ENCODE results near the gene FARP2. TPM values are rescaled to one million over a fixed set of nuclear protein-coding genes. Genes with fewer than 3 reads are reported as not detected.

Gene FARP2
- total and polyA plus RNA-seq, 2 of the 13 experiments (the other 11 are each of a cell fraction or from before 2014, with no cell fraction given): 28.0 to 45.4 TPM

DNA sequence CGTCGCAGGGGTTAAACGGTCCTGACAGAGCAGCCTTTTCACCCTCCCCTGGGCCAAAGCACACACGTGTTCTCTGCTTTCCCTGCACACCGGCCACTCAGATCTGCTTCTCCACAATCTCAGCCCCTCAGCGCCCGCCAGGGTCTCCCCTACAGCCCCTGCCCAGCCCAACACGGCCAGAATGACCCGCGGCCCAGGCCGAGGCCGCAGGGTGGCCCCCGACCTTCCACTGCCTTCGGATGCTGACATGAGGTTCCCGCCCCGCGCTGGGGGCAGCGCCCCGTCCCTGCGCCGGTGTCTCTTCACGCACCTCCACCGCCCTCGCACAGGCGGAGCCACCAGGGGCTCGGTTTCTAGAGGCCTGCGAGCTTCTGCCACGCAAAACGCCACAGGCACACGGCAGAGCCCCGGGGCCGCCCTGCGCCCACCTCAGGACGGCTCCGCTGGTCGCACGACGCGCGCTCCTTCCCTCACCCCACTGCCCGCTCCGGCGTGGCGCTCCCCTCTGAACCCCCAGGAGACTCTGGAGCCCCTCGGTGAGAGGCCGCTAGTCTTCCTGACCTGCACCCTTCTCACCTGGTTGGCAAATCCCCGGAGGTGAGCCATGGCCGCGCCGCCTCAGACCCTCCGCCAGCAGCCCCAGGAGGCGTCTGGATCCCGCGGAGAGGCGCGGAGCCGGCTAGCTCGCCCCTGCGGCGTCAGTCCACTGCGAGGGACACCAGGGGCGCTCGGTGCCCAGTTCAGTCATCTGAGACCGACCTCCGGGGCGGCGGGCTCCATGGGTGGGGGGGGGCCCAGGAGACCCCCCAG lies 151.6 kb downstream of the FARP2 start (continued):
- TF ChIP-seq, protein P1, sequence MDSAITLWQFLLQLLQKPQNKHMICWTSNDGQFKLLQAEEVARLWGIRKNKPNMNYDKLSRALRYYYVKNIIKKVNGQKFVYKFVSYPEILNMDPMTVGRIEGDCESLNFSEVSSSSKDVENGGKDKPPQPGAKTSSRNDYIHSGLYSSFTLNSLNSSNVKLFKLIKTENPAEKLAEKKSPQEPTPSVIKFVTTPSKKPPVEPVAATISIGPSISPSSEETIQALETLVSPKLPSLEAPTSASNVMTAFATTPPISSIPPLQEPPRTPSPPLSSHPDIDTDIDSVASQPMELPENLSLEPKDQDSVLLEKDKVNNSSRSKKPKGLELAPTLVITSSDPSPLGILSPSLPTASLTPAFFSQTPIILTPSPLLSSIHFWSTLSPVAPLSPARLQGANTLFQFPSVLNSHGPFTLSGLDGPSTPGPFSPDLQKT (CRISPR knock-in tag; IDR thresholded peaks at IDR 0.05; ENCODE audit: borderline replicate concordance): 0 out of 2 replicates have a peak, but pooled peaks have one; percentile 66

DNA sequence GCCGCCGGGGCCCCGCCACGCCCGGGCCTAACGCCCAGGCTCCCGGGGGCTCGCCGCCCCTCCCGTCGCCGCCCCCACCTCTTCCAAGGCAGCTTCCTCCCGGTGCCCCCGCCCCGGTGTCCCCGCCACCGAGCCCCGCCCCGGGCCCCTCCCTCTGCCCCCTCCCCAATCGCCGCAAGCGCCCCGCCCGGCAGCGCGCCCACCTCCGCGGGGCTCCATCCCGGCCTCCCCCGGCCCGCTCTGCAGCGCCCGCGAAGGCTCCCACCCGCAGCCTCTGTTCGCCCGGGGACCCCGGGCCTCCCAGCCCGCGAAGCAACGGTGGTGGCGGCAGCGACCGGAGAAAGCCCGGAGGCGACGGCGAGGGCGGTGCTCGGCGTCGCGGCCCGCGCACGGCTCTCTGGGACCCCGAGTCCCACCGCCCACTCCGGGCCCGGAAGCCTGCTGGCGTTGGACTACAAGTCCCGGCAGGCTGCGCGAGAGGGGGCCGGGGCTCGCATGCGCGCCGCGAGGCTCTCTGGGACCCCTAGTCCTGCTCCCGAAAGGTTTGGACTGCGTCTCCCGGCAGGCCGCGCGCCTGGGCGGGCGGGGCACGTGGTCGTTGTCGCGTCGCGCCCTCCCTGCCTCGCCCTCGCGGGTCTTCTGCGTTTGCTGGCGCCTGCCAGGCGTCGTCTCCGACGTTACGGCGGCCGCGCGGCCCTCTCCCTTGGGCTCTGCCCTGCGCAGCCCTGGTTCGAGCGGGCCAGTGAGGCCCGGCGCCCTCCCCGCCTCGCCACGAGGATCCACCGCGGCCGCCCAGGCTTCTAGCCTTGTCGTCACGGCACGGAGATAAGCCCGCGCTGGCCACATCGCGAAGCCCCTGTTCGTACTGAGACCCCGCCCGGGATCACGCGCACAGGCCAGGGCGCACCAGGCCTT lies 152.4 kb downstream of the FARP2 start, which contains the start of gene STK25:
Gene STK25 (minus strand): TSS at position 345 of the 915 bp plus-strand sequence. CDS start 549 bp downstream, outside the sequence.
- peaks cover 5% of the 10 kb centered on the region in 2 experiments; a peak in 4 of 5 replicates for H3K36me3 ChIP-seq (replicated peaks in 1 of 2; ENCODE audit: control insufficient read depth in 1 of 2, insufficient read depth in 2 of 2, low read length in 2 of 2)
- BruUV-seq (replicated peaks): no TSS peak
- DNase-seq (ENCODE audit: low spot score) (peak; percentile 97), FAIRE-seq (peak; percentile 44), ATAC-seq (peak; percentile 91)
- 42% methylated on average over 53 of the region's 122 CpGs for WGBS (ENCODE audit: low lambda C conversion rate)
- intact Hi-C loops (cut with micrococcal nuclease; ENCODE audit: unreplicated experiment) (loop anchor here (1.0 to 10.0 kb wide), 3 partner anchors 39 to 154 kb away; partner anchors contain the start of gene FARP2), in situ Hi-C loops (cut with HindIII; ENCODE audit: extremely low pct_ligation_motif_present, low pct_unique_long_range_greater_than_20kb) (no loop called here)
- H2AFZ ChIP-seq (ENCODE audit: low read length): no peak within 1 kb of the TSS
- ChIA-PET CTCF (ENCODE audit: low intra/inter-chr PET ratio, low total read pairs) (interaction anchor here (1.5 kb wide), 1 partner anchor 89 kb away, joined by 3 read pairs; no protein-coding TSS in a partner anchor), POLR2A (interaction anchor here (0.7 to 2.0 kb wide), 10 partner anchors 16 to 180 kb away, joined by 3 to 11 read pairs (median 4); partner anchors contain the start of gene BOK)
- H3K9me3 ChIP-seq (ENCODE audit: low read length): no peaks in the 10 kb centered on the region
- peak within 1 kb of the TSS; percentile 83 for H3K9ac ChIP-seq (ENCODE audit: insufficient read depth, low read depth, low read length)
- peaks cover 62% of the 10 kb centered on the region for H3K4me1 ChIP-seq (ENCODE audit: insufficient read depth, low read length)
- H3K79me2 ChIP-seq (ENCODE audit: insufficient read depth, low read length): peaks cover 44% of the 10 kb centered on the region
- H3K4me2 ChIP-seq (ENCODE audit: low read depth, low read length): peak within 1 kb of the TSS; percentile 91
- H4K20me1 ChIP-seq (ENCODE audit: insufficient read depth, low read length): peaks cover 35% of the 10 kb centered on the region; the same call in 1 of the 2 replicates
- no peaks in the 10 kb centered on the region for H3K27me3 ChIP-seq (ENCODE audit: control insufficient read depth in 1 of 2, insufficient read depth in 2 of 2, low read length in 2 of 2)
- peak within 1 kb of the TSS; percentile 85 to 98 (median 89) for H3K4me3 ChIP-seq (replicated peaks in 1 of 3; ENCODE audit: insufficient read depth in 1 of 3, low read depth in 2 of 3, low read length in 3 of 3)
- H3K27ac ChIP-seq (ENCODE audit: extremely low read length, insufficient read depth, low read length): peak within 1 kb of the TSS; percentile 70
- TF ChIP-seq CENPT (CRISPR knock-in tag; IDR thresholded peaks at IDR 0.05; ENCODE audit: low read depth): peak; percentile 100
- TF ChIP-seq, protein P2, sequence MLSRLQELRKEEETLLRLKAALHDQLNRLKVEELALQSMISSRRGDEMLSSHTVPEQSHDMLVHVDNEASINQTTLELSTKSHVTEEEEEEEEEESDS (CRISPR knock-in tag; IDR thresholded peaks at IDR 0.05; ENCODE audit: borderline replicate concordance): peak; percentile 98
- TF ChIP-seq ELF3 (CRISPR knock-in tag; IDR thresholded peaks at IDR 0.05): peak; percentile 95
- TF ChIP-seq SIX1 (CRISPR knock-in tag; IDR thresholded peaks at IDR 0.05; ENCODE audit: borderline replicate concordance): 0 out of 2 replicates have a peak, but pooled peaks have one; percentile 14
- TF ChIP-seq NFATC3 (CRISPR knock-in tag; IDR thresholded peaks at IDR 0.05): 0 out of 2 replicates have a peak, but pooled peaks have one; percentile 67
- TF ChIP-seq SMARCC2 (IDR thresholded peaks at IDR 0.05): no peak
- no peak for TF ChIP-seq RBM22 (optimal IDR thresholded peaks at IDR 0.05; ENCODE audit: low read length)
- TF ChIP-seq ZNF629 (CRISPR knock-in tag; conservative IDR thresholded peaks at IDR 0.05): peak; percentile 60
- TF ChIP-seq, protein P3, sequence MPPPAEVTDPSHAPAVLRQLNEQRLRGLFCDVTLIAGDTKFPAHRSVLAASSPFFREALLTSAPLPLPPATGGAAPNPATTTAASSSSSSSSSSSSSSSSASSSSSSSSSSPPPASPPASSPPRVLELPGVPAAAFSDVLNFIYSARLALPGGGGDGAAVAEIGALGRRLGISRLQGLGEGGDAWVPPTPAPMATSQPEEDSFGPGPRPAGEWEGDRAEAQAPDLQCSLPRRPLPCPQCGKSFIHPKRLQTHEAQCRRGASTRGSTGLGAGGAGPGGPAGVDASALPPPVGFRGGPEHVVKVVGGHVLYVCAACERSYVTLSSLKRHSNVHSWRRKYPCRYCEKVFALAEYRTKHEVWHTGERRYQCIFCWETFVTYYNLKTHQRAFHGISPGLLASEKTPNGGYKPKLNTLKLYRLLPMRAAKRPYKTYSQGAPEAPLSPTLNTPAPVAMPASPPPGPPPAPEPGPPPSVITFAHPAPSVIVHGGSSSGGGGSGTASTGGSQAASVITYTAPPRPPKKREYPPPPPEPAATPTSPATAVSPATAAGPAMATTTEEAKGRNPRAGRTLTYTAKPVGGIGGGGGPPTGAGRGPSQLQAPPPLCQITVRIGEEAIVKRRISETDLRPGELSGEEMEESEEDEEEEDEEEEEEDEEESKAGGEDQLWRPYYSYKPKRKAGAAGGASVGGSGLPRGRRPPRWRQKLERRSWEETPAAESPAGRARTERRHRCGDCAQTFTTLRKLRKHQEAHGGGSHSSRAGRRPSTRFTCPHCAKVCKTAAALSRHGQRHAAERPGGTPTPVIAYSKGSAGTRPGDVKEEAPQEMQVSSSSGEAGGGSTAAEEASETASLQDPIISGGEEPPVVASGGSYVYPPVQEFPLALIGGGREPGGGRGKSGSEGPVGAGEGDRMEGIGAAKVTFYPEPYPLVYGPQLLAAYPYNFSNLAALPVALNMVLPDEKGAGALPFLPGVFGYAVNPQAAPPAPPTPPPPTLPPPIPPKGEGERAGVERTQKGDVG (CRISPR knock-in tag; IDR thresholded peaks at IDR 0.05; ENCODE audit: borderline replicate concordance): peak; percentile 91
- peak; percentile 15; the same call in 1 of the 2 replicates for TF ChIP-seq NR2F2 (IDR thresholded peaks at IDR 0.05; ENCODE audit: borderline replicate concordance, low read depth)
- peak; percentile 99 for TF ChIP-seq HOXA9 (CRISPR knock-in tag; IDR thresholded peaks at IDR 0.05; ENCODE audit: borderline replicate concordance)

All from HepG2 (cell line).